HepG2 (cell line): ENCODE data around the gene VTN. TPM values are rescaled to one million over a fixed set of nuclear protein-coding genes. Genes with fewer than 3 reads are reported as not detected.

Experiments
- ADNP ChIP-seq: sonication (generic); formaldehyde crosslinking; IDR thresholded peaks from 2 replicates; pipeline ENCODE4 v1.4.0; 2020; ENCODE audit warnings: missing genetic modification reagents
- ATF7 ChIP-seq, 2 experiments: fragments of 450-650 bp in 1 of 2; sonication (generic) in 1 of 2; formaldehyde crosslinking in 1 of 2; IDR thresholded peaks; 2 replicates each; pipeline versions ENCODE4 v1.4.0 to v1.6.1; 2016 to 2020; ENCODE audit warnings: antibody characterized with exemption in 1 of 2, mild to moderate bottlenecking in 1 of 2, missing genetic modification reagents in 1 of 2
- CBX1 ChIP-seq: IDR thresholded peaks from one replicate; pipeline ENCODE4 v1.6.1; 2016; ENCODE audit warnings: antibody characterized with exemption, low read depth
- CTCF ChIP-seq: sonication (generic); formaldehyde crosslinking; IDR thresholded peaks from 2 replicates; pipeline ENCODE4 v1.5.0; 2020; ENCODE audit warnings: mild to moderate bottlenecking, missing genetic modification reagents, moderate library complexity
- NFYC ChIP-seq: IDR thresholded peaks from 2 replicates; pipeline ENCODE4 v1.6.1; 2016; ENCODE audit warnings: missing genetic modification reagents, missing compliant biosample characterization
- PRPF4 ChIP-seq: fragments of 200-400 bp; formaldehyde crosslinking; IDR thresholded peaks from 2 replicates; pipeline ENCODE4 v1.6.1; 2016; ENCODE audit warnings: low read length, low read depth; ENCODE audit not compliant: poor library complexity, severe bottlenecking
- RAD21 ChIP-seq: fragments of 450-650 bp; formaldehyde crosslinking; IDR thresholded peaks from 2 replicates; pipeline ENCODE4 v1.5.0; 2020; ENCODE audit warnings: mild to moderate bottlenecking
- RFX3 ChIP-seq: IDR thresholded peaks from 2 replicates; pipeline ENCODE4 v1.6.1; 2016; ENCODE audit warnings: missing biosample characterization, missing genetic modification reagents
- YEATS2 ChIP-seq: sonication (generic); formaldehyde crosslinking; IDR thresholded peaks from 2 replicates; pipeline ENCODE4 v1.4.0; 2020; ENCODE audit warnings: missing genetic modification reagents, borderline replicate concordance
- ZFP41 ChIP-seq: sonication (generic); formaldehyde crosslinking; IDR thresholded peaks from 2 replicates; pipeline ENCODE4 v1.4.0; 2020; ENCODE audit warnings: mild to moderate bottlenecking, missing genetic modification reagents, borderline replicate concordance
- polyA plus RNA-seq, 8 experiments: library from polyadenylated mRNA; depleted of rRNA in 3 of 8; stranded (reverse) in 7 of 8; unstranded in 1 of 8; fragments of >200 nt; fragmentation: Illumina TruSeq in 4 of 8; extraction: Trizol in 4 of 8; gene quantifications; 2 replicates each; pipeline versions ENCODE4 v1.2.1 to v1.2.3, GENCODE V29; 2011 to 2016; ENCODE audit warnings: low read depth in 4 of 8, missing spikeins in 1 of 8, mixed read lengths in 1 of 8; ENCODE audit not compliant: insufficient read depth in 1 of 8
- total RNA-seq, 5 experiments: library from RNA; depleted of rRNA; stranded (reverse); fragments of >200 nt; fragmentation: Illumina TruSeq; extraction: Trizol; gene quantifications; 2 replicates each; pipeline ENCODE4 v1.2.3, GENCODE V29; 2016; ENCODE audit warnings: low read depth in 1 of 5
- TF ChIP-seq, protein P1 (sequence below): sonication (generic); formaldehyde crosslinking; IDR thresholded peaks from 2 replicates; pipeline ENCODE4 v1.4.0; 2020; ENCODE audit warnings: missing genetic modification reagents
- TF ChIP-seq, protein P2 (sequence below): sonication (generic); formaldehyde crosslinking; IDR thresholded peaks from 2 replicates; pipeline ENCODE4 v1.5.1; 2020; ENCODE audit warnings: mild to moderate bottlenecking, missing genetic modification reagents, moderate library complexity
- TF ChIP-seq, protein P3 (sequence below): sonication (generic); formaldehyde crosslinking; IDR thresholded peaks from 2 replicates; pipeline ENCODE4 v1.9.0; 2021; ENCODE audit warnings: missing genetic modification reagents, borderline replicate concordance
- TF ChIP-seq, protein P4 (sequence below): sonication (generic); formaldehyde crosslinking; conservative IDR thresholded peaks from 2 replicates; pipeline ENCODE4 v1.4.0; 2020; ENCODE audit warnings: mild to moderate bottlenecking, missing genetic modification reagents, moderate library complexity
- TF ChIP-seq, protein P5 (sequence below): IDR thresholded peaks from 2 replicates; pipeline ENCODE4 v1.6.1; 2016; ENCODE audit warnings: mild to moderate bottlenecking

VTN gene
- total and polyA plus RNA-seq, 2 of the 13 experiments (the other 11 are each of a cell fraction or from before 2014, with no cell fraction given), result 108 to 131 TPM

DNA sequence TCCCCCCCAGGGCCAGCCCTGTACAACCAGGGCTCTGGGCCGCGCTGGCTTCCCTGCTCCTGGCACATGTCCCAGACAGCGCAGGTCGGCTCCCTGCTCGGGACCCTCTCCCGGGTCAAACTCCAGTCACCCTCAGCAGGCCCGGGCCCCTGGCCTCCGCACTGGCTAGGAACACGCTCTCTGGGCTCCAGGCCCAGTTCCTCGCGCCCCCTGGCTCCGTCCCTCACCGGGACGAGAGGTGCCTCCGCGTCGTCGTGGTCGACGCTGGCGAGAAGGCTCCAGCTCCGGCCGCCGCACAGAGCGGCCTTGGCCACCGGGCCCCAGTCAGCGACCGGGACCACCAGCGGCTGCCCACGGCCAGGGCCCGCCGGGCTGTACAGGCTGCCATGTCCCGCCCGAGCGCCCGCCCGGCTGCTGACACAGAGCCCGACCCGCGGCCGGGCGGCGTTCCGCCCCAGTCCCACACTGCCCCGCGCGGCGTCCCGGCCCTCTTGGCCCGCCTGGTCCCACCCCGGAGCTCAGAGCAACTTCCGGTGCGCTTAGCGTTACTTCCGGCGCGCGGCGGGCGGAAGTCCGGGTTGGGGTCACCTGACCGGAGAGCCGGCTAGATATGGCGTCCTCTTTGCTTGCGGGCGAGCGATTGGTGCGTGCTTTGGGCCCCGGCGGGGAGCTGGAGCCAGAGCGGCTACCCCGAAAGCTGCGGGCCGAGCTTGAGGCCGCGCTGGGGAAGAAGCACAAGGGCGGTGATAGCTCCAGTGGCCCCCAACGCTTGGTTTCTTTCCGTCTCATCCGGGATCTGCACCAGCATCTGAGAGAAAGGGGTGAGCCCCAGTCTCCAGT lies 12.8 kb downstream of the VTN start, which contains the start of gene POLDIP2 (continued):
- TF ChIP-seq, protein P1, sequence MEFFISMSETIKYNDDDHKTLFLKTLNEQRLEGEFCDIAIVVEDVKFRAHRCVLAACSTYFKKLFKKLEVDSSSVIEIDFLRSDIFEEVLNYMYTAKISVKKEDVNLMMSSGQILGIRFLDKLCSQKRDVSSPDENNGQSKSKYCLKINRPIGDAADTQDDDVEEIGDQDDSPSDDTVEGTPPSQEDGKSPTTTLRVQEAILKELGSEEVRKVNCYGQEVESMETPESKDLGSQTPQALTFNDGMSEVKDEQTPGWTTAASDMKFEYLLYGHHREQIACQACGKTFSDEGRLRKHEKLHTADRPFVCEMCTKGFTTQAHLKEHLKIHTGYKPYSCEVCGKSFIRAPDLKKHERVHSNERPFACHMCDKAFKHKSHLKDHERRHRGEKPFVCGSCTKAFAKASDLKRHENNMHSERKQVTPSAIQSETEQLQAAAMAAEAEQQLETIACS (CRISPR knock-in tag), result no peak
- TF ChIP-seq, protein P2, sequence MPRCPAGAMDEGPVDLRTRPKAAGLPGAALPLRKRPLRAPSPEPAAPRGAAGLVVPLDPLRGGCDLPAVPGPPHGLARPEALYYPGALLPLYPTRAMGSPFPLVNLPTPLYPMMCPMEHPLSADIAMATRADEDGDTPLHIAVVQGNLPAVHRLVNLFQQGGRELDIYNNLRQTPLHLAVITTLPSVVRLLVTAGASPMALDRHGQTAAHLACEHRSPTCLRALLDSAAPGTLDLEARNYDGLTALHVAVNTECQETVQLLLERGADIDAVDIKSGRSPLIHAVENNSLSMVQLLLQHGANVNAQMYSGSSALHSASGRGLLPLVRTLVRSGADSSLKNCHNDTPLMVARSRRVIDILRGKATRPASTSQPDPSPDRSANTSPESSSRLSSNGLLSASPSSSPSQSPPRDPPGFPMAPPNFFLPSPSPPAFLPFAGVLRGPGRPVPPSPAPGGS (CRISPR knock-in tag), result no peak; the same call in 1 of the 2 replicates
- TF ChIP-seq RFX3 (CRISPR knock-in tag) (0 out of 2 replicates have a peak, but pooled peaks have one; percentile 16), ATF7 (IDR thresholded peaks at IDR 0.05) (no peak), ATF7 (CRISPR knock-in tag; IDR thresholded peaks at IDR 0.05) (0 out of 2 replicates have a peak, but pooled peaks have one; percentile 63), YEATS2 (CRISPR knock-in tag) (peak; percentile 96), NFYC (peak; percentile 21), ZFP41 (no peak), RAD21 (peak; percentile 73), PRPF4 (no peak), CTCF (CRISPR knock-in tag) (peak; percentile 24; the same call in 1 of the 2 replicates), ADNP (no peak), CBX1 (no peak)
- TF ChIP-seq, protein P3, sequence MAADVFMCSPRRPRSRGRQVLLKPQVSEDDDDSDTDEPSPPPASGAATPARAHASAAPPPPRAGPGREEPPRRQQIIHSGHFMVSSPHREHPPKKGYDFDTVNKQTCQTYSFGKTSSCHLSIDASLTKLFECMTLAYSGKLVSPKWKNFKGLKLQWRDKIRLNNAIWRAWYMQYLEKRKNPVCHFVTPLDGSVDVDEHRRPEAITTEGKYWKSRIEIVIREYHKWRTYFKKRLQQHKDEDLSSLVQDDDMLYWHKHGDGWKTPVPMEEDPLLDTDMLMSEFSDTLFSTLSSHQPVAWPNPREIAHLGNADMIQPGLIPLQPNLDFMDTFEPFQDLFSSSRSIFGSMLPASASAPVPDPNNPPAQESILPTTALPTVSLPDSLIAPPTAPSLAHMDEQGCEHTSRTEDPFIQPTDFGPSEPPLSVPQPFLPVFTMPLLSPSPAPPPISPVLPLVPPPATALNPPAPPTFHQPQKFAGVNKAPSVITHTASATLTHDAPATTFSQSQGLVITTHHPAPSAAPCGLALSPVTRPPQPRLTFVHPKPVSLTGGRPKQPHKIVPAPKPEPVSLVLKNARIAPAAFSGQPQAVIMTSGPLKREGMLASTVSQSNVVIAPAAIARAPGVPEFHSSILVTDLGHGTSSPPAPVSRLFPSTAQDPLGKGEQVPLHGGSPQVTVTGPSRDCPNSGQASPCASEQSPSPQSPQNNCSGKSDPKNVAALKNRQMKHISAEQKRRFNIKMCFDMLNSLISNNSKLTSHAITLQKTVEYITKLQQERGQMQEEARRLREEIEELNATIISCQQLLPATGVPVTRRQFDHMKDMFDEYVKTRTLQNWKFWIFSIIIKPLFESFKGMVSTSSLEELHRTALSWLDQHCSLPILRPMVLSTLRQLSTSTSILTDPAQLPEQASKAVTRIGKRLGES (CRISPR knock-in tag), result no peak
- TF ChIP-seq, protein P4, sequence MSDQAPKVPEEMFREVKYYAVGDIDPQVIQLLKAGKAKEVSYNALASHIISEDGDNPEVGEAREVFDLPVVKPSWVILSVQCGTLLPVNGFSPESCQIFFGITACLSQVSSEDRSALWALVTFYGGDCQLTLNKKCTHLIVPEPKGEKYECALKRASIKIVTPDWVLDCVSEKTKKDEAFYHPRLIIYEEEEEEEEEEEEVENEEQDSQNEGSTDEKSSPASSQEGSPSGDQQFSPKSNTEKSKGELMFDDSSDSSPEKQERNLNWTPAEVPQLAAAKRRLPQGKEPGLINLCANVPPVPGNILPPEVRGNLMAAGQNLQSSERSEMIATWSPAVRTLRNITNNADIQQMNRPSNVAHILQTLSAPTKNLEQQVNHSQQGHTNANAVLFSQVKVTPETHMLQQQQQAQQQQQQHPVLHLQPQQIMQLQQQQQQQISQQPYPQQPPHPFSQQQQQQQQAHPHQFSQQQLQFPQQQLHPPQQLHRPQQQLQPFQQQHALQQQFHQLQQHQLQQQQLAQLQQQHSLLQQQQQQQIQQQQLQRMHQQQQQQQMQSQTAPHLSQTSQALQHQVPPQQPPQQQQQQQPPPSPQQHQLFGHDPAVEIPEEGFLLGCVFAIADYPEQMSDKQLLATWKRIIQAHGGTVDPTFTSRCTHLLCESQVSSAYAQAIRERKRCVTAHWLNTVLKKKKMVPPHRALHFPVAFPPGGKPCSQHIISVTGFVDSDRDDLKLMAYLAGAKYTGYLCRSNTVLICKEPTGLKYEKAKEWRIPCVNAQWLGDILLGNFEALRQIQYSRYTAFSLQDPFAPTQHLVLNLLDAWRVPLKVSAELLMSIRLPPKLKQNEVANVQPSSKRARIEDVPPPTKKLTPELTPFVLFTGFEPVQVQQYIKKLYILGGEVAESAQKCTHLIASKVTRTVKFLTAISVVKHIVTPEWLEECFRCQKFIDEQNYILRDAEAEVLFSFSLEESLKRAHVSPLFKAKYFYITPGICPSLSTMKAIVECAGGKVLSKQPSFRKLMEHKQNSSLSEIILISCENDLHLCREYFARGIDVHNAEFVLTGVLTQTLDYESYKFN (CRISPR knock-in tag), result peak; percentile 57
- TF ChIP-seq, protein P5, sequence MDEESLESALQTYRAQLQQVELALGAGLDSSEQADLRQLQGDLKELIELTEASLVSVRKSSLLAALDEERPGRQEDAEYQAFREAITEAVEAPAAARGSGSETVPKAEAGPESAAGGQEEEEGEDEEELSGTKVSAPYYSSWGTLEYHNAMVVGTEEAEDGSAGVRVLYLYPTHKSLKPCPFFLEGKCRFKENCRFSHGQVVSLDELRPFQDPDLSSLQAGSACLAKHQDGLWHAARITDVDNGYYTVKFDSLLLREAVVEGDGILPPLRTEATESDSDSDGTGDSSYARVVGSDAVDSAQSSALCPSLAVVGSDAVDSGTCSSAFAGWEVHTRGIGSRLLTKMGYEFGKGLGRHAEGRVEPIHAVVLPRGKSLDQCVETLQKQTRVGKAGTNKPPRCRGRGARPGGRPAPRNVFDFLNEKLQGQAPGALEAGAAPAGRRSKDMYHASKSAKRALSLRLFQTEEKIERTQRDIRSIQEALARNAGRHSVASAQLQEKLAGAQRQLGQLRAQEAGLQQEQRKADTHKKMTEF (CRISPR knock-in tag), result peak; percentile 88
